Amniotic stem cell (primary cell): ENCODE measurements around the gene CCR8.
"Not testable (repeated sequence)": the region's sequence is repeated elsewhere in the genome, so short reads cannot be mapped to it uniquely, and the experiment has no call there.

ENCODE experiments used
- DNase-seq: peaks from one replicate; lab custom pipeline; 2025; lab: John Stamatoyannopoulos, UW

Gene CCR8

GRCh38 chr3:39350714-39351113 lies 21.2 kb downstream of the CCR8 start:
- DNase-seq, result no peak

DNA sequence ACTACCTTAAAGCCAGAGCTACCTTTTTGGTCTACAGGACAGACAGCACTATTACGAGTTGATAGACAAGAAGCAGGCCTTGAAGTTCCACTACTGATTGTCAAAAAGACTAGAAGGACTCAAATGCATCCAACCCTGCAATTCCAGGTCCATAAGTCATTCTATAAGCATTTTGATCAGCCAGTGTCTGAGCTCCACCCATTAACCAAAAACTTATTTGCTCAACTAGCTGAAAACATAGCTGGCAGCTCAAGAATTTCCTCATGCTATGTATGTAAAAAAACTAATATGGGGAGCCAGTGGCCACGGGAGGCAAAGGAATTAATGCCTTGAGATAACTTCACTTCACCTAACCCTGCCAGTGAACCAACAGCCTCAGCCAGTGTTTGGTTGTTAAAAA lies 21.6 kb downstream of the CCR8 start:
- DNase-seq, result not testable (repeated sequence)

DNA sequence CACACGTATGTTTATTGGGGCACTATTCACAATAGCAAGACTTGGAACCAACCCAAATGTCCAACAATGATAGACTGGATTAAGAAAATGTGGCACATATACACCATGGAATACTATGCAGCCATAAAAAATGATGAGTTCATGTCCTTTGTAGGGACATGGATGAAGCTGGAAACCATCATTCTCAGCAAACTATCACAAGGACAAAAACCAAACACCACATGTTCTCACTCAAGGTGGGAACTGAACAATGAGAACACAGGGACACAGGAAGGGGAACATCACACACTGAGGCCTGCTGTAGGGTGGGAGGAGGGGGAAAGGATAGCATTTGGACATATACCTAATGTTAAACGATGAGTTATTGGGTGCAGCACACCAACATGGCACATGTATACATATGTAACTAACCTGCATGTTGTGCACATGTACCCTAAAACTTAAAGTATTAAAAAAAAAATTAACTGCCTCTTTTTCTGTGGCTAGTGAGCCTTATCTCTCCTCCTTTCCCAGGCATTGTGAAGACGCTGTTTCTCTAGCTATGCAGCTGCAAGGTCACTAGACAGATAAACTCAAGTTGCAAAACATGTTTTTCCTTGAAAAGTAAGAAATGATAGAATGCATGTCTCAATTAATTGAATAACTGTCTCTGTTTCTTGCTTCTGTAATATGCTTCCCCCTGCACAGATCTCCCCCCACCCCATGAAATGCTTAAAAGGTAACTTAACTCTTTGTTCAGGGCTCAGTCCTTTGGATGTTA lies 23.8 kb downstream of the CCR8 start:
- not testable (repeated sequence) for DNase-seq

- DNase-seq, result no peak
These were observed 28.8 kb downstream of the CCR8 start for GRCh38 chr3:39358333-39358732.

GRCh38 chr3:39361252-39361927 lies 31.9 kb downstream of the CCR8 start:
- DNase-seq, result no peak

DNA sequence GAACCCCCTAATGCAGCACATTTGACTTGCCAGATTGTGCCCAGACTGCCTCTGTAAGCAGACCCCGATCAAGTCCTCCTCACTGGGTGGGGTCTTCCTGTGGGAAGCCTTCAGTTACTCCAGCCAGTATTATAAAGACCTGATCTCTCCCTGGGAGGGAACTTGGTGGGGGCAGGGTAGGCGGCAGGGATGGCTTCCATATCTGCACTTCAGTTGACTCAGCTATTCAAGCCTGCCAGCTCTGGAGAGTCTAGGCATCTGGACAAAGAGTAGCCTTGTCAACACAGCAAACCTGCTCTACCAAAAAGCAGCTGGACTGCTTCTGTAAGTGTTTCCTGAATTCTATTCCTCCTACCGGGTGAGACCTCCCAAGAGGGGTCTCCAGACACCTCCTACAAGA lies 32.7 kb downstream of the CCR8 start:
- DNase-seq, result no peak

DNA sequence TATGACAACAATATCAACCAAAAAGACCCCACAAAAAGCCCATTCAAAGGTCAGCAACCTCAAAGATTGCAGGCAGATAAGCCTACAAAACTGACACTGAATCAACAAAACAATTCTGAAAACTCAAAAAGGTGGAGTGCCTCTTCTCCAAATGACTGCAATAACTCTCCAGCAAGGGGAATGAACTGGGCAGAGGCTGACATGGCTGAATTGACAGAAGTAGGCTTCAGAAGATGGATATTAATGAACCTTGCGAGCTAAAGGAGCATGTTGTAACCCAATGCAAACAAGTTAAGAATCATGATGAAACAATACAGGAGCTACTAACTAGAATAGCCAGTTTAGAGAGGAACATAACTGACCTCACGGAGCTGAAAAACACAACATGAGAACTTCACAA lies 33.3 kb downstream of the CCR8 start:
- no peak for DNase-seq

DNA sequence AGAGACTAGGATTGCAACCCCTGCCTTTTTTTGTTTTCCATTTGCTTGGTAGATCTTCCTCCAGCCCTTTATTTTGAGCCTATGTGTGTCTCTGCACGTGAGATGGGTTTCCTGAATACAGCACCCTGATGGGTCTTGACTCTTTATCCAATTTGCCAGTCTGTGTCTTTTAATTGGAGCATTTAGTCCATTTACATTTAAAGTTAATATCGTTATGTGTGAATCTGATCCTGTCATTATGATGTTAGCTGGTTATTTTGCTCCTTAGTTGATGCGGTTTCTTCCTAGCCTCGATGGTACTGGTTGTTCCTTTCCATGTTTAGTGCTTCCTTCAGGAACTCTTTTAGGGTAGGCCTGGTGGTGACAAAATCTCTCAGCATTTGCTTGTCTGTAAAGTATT lies 40.9 kb downstream of the CCR8 start:
- DNase-seq, result not testable (repeated sequence)

DNA sequence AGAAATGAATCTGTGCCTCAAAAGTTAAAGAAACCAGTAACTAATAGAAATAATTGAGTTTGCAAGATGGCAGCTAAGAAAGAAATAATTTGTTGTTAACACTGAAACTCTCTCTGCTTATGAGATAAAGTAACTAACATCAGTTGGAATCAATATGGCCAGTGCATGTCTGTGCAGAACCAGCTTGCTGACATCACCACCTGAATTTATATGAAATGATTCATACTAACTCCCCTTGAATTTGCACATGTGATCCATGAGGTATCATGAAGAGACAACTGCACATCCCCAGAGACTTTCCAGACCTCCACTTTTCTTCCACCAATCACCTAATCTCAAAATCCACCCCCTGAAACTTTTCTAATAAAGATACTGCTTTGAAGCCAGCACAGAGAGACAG lies 43.3 kb downstream of the CCR8 start:
- no peak for DNase-seq

DNA sequence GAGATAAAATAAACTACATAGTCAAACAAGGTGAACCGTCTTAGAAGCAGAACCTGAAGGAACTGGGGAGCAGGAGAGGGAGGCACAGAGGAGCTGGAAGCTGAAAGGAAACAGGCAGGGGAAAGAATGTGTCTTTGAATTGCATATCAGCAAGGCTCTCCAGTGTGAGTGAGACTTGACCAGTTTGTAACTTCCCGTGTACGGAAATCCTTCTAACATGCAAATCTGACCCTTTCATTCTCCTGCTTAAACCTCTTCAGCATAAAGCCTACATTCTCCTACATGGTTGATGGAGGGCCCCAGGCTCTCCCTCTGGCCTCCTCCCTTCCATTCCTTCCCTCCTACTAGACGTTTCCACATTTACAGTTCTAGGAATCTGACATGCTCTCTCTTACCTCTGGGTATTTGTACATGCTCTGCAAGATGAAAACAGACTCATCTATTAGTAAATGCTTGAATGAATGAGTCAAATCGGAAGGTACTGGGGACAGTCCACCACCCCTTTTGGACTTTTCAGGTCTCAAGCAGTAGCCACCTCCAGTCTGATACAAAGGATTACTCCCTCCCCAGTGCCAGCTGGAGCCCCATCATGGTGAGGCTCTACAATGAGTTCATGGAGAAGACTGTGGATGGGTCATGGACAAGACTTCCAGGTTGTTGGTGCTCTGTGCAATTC lies 47.6 kb downstream of the CCR8 start:
- DNase-seq, result no peak

DNA sequence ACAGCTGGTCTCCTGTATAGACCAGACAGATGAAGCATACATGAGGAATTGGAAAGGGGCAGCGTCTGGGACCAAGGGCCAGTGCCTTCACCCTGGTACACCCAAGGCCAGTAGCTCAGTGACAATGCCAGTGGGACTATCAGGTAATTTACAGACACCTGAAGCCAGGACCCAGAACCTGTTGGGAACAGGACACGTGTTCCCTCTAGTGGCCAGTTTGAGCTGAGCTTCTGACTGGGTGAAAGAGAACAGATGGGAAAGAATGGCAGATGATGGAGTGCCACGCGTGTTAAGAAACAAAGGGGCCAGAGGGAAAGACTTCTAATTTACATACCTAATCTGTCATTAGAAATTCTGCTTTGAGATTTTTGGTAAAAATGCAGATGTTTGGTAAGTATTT lies 48.6 kb downstream of the CCR8 start:
- no peak for DNase-seq

DNA sequence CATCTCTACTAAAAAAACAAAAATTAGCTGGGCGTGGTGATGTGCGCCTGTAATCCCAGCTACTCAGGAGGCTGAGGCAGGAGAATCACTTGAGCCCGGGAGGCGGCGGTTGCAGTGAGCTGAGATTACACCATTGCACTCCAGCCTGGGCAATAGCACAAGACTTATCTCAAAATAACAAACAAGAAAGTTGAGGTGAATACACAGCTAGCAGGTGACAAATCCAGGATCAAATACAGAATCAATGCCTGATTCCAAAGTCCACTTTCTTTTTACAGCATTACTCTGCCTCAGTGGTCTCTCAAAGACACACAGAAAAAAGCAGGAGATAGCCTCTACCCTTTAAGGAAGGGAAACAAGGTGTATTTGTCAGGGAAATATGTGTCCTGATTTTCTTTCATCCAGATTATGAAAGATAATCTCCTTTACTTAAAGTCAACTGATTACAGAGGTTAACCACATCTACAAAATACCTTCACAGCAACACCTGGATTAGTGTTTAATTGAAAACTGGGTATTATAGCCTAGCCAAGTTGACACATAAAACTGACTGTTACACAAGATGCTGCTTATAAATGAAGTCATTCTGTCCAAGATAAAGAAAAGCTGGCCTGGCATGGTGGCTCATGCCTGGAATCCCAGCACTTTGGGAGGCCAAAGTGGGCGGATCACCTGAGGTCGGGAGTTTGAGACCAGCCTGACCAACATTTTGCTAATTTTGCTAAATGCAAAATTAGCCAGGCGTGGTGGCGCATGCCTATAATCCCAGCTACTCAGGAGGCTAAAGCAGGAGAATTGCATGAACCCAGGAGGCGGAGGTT lies 49.7 kb downstream of the CCR8 start:
- DNase-seq, result no peak

DNA sequence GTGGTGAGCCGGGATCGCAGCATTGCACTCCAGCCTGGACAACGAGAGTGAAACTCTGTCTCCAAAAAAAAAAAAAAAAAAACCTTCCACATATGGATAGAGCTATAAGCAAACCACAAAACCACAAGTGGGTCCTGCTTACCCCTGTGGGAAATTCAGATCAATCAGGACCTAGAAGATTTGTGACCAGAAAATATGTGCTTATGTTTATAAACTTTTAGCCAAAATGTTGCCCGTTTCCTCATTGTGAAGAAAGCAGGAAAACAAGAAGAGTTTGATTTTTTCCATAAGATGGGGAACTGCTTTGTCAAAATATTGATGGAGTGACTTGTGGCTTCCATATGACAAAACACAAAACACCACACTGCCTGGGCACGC lies 50.3 kb downstream of the CCR8 start:
- DNase-seq, result no peak

DNA sequence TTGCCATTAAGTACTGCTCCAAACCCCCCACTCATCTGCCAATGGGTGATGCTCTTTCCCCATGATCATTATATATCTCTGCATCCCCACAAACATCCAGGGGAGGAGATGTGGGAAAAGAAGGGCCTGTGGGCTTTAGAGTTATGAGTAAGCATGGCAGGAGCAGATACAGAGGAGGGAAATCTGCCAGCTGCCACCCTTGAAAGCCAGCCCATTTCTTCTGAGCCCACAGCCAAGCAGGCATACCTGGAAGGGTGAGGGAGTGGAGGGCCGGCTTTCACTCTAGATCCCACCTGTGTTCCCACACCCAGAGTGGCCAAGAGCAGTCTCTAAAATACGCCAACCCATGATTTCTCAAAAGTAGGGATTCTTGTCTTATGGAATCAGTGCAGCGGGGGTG lies 51.9 kb downstream of the CCR8 start:
- no peak for DNase-seq
